ENCODE measurements around the gene CHRNA1.

CHRNA1 gene

GRCh38 chr2:174764280-174765255, at the start of gene CHRNA1:
CHRNA1 (minus strand) TSS chr2:174764472; CDS start chr2:174764394, 78 bp downstream.
- DNase-seq (ENCODE audit: low read depth in 1 of 2, low spot score in 1 of 2): no peak

DNA sequence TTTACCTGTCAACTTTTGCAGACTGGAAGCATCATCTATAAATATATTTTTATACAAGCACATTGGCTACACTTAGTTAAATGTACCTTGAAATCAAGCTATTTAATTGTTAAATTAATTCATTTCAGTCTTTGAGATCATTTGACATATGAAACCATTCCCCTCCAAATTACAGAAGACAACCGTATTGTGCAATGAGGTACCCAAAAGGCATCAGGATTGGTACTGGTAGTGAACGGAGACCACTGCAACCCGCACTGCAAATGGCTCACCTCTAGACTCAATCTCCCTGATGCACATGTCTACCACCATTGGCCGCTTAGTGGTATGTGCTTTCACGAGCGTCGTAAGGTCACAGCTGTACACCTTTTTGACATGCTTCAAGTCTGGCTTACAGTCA, 47.8 kb upstream of the CHRNA1 start:
- DNase-seq (ENCODE audit: low read depth in 1 of 2, low spot score in 1 of 2): no peak

GRCh38 chr2:174807931-174808330, 43.7 kb upstream of the CHRNA1 start:
- DNase-seq (ENCODE audit: low read depth in 1 of 2, low spot score in 1 of 2): no peak

GRCh38 chr2:174805803-174806202, 41.5 kb upstream of the CHRNA1 start:
- DNase-seq (ENCODE audit: low read depth in 1 of 2, low spot score in 1 of 2): no peak

DNA sequence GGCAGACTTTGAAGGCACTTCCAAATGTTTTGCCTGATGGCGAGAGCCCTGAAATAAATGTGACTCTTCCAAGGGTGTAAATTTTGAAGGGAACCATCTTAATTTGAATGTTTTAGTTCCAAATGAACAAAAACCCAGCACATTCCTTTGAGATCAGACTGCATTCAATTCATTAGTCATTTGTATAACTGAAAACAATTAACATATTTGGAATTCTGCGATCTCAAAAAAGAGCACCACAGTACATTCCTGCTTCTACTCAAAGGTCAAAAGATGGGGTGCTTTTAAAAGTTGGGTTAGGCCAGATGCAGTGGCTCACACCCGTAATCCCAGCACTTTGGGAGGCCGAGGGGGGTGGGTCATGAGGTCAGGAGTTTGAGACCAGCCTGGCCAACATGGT, 38.2 kb upstream of the CHRNA1 start:
- no peak for DNase-seq (ENCODE audit: low read depth in 1 of 2, low spot score in 1 of 2)

- no peak for DNase-seq (ENCODE audit: low read depth in 1 of 2, low spot score in 1 of 2)
Measured at GRCh38 chr2:174800436-174801205, 36.3 kb upstream of the CHRNA1 start.

DNA sequence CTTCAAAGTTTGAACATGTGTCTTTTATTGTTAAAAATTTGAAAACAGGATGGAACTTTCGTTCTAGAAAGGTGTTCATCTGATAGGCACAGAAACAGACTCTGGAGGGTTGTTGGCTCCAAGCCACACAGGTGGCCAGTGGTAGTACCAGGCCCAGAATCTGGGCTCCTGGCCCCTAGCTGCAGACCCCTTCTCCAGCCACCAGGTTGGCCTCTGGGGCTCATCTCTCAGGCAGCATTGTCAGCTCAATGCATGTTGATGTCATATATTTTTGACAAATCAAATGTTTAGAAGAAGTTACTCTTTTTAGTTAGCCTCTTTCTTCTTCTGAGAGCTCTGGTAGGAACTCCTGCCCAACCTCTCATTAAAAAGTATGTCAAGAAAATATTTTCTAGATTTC, 34.5 kb upstream of the CHRNA1 start:
- DNase-seq (ENCODE audit: low read depth in 1 of 2, low spot score in 1 of 2): no peak

DNA sequence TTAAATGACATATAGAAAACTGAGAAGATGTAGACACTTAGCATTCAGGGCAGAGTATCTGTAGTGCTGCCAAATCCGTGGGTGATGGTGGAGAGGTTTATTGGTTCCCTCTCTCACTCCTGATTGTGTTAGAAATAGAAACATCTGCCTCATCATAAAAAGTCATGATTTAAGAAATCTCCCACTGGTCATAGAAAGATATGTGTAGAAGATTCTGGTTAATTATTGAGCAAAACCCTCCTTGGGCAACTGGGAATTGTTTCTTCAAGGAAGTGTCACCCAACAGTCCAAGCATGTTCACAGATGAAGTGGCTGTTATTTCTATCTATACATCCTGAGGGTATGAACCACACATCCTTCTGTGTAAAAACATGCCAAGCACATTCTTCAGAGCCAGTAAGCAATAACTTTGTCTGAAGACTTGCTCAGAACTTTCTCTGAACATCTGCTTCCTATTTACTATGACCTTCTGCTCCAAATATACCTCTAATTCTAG, 33.6 kb upstream of the CHRNA1 start:
- DNase-seq (ENCODE audit: low read depth in 1 of 2, low spot score in 1 of 2): no peak

GRCh38 chr2:174796319-174796771, 32.1 kb upstream of the CHRNA1 start:
- DNase-seq (ENCODE audit: low read depth in 1 of 2, low spot score in 1 of 2): no peak

GRCh38 chr2:174794851-174795374, 30.6 kb upstream of the CHRNA1 start:
- DNase-seq (ENCODE audit: low read depth in 1 of 2, low spot score in 1 of 2): no peak

- DNase-seq (ENCODE audit: low read depth in 1 of 2, low spot score in 1 of 2): no peak
Measured at GRCh38 chr2:174792309-174793025, 28.2 kb upstream of the CHRNA1 start.

GRCh38 chr2:174791746-174792280, 27.5 kb upstream of the CHRNA1 start:
- DNase-seq (ENCODE audit: low read depth in 1 of 2, low spot score in 1 of 2): no peak

- DNase-seq (ENCODE audit: low read depth in 1 of 2, low spot score in 1 of 2): no peak
Measured at GRCh38 chr2:174791020-174791419, 26.7 kb upstream of the CHRNA1 start.

GRCh38 chr2:174789001-174789400, 24.7 kb upstream of the CHRNA1 start:
- DNase-seq (ENCODE audit: low read depth in 1 of 2, low spot score in 1 of 2): no peak

- DNase-seq (ENCODE audit: low read depth in 1 of 2, low spot score in 1 of 2): no peak
Measured at GRCh38 chr2:174788291-174788929, 24.1 kb upstream of the CHRNA1 start.

DNA sequence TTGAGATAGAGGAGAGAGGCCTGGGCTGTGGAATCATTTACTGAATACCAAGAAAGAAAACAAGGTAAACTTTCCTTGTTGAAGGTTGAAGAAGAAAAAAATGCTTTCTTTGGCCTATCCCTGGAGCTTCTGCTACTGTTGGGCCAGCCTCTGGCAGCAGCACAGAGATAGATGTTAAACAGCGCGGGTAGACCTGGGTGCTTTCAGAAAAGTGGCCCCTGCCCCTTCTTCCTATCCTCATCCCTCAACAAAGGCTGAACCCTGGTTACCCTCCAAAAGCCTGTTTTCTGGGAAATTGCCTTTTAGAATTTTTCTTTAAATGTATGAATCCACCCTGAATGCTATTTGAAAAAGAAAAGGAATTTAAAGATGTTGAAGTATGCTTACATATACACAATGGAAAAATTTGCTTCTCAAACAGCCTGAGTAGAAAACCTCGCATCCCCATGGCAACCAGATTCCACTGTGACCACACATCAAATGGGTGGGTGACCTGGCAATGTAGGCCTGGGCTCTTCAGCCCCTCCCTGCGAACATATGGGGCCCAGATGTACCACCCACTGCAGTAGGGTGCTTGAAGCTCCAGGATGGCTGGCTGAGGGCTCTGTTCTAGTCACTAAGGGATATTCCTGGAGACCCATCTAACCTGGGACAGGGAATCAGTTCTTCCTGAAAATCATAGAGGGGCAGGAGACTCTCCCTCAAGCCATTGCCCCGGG, 23.4 kb upstream of the CHRNA1 start:
- DNase-seq (ENCODE audit: low read depth in 1 of 2, low spot score in 1 of 2): no peak

GRCh38 chr2:174786066-174786725, 21.9 kb upstream of the CHRNA1 start:
- DNase-seq (ENCODE audit: low read depth in 1 of 2, low spot score in 1 of 2): no peak

DNA sequence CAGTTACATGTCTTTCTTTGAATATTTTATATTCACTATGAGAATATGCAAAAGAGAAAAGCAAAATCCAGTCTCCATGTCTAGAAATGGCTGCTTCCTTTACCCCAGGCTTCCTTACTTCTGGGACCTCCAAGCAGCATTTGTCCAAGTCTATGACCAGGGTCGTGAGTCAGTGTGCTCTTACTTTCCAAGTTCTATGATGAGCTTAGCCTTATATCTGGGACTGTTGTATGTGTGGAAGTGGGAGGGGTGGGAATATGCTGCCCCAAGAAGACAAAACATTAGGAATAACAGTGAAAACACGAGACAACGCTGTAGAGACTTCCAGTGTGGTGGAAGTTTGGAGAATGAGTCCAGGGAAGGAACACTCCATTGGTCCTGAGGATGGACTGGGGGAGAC, 21.2 kb upstream of the CHRNA1 start:
- DNase-seq (ENCODE audit: low read depth in 1 of 2, low spot score in 1 of 2): no peak

DNA sequence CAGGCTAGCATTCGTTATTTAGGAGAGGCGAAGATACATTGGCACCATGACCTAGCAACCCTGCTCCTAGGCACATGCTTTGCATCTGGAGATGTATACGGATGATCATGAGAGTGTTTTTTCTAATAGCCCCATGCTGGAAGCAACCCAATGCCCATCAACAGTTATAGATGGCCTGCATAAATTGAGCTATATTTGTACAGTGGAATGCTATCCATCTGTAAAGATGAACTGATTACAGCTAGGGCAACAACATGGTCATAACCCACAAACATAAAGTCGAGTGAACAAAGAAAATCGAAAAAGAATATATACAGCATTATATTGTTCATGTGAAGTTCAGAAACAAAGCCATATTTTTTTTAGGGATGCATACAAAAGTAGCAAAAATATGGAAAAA, 20.6 kb upstream of the CHRNA1 start:
- no peak for DNase-seq (ENCODE audit: low read depth in 1 of 2, low spot score in 1 of 2)
